Glutamatergic neuron (in vitro differentiated cells): ENCODE measurements around the gene LOXL4. TPM values are rescaled to one million over a fixed set of nuclear protein-coding genes. Genes with fewer than 3 reads are reported as not detected.

Source experiments
- DNase-seq: peaks from one replicate; pipeline ENCODE4 v3.0.0; 2022
- H3K27ac Mint-ChIP-seq: one replicate; pipeline ENCODE4 v1.8.0; 2020; ENCODE audit warnings: mild to moderate bottlenecking, mixed read lengths, inconsistent platforms; ENCODE audit not compliant: unreplicated experiment
- H3K27me3 Mint-ChIP-seq: one replicate; pipeline ENCODE4 v1.8.0; 2020; ENCODE audit warnings: mild to moderate bottlenecking, moderate library complexity, mixed read lengths, inconsistent platforms; ENCODE audit not compliant: unreplicated experiment
- H3K36me3 Mint-ChIP-seq: one replicate; pipeline ENCODE4 v1.8.0; 2020; ENCODE audit warnings: mild to moderate bottlenecking, mixed read lengths, inconsistent platforms; ENCODE audit not compliant: unreplicated experiment
- H3K4me1 Mint-ChIP-seq: one replicate; pipeline ENCODE4 v1.8.0; 2020; ENCODE audit warnings: mild to moderate bottlenecking, low read depth, mixed read lengths, inconsistent platforms; ENCODE audit not compliant: unreplicated experiment
- H3K4me3 Mint-ChIP-seq: one replicate; pipeline ENCODE4 v1.8.0; 2020; ENCODE audit warnings: mild to moderate bottlenecking, mixed read lengths, inconsistent platforms; ENCODE audit not compliant: unreplicated experiment
- H3K9me3 Mint-ChIP-seq: one replicate; pipeline ENCODE4 v1.8.0; 2020; ENCODE audit warnings: mild to moderate bottlenecking, moderate library complexity, mixed read lengths, inconsistent platforms; ENCODE audit not compliant: unreplicated experiment
- total RNA-seq: library from RNA; stranded (reverse); fragmentation: NEBNext Ultra II Directional; extraction: Animal tissue kit (Norgen Biotek cat#: 25700); gene quantifications from one replicate; pipeline ENCODE4 v1.2.1, GENCODE V29; 2021; ENCODE audit not compliant: unreplicated experiment
- TF ChIP-seq, protein P1 (sequence below): fragments of 200-600 bp; sonication (generic); IDR thresholded peaks from one replicate; pipeline ENCODE4 v1.5.0; 2021; ENCODE audit not compliant: partially characterized antibody, unreplicated experiment

Gene LOXL4
- total RNA-seq, 1 donor from 2014 or later, result 6.1 TPM

DNA sequence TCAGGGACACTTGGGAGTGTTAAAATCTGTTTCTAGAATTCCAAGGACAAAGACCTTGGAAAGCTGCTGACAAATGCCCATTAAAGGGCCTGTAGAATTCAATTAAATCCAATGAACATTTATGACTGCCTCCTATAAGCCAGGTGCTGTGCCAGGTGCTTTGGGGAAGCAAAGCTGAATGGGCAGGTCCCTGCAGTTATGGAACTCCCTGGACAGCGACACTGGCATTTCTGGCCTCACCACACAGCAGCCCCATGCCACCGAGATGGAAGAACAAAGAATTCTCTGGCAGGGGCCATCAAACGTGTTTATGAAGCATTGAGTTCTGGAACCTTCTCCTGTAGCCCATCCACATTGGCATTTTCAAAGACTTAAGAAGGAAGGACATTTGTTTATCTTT, 45.6 kb upstream of the LOXL4 start:
- Mint-ChIP-seq H3K4me1 (peaks cover 18% of the 10 kb centered on the region), H3K9me3 (peaks cover 2% of the 10 kb centered on the region), H3K27ac (no peak overlapping the region), H3K4me3 (no peak overlapping the region), H3K36me3 (no peaks in the 10 kb centered on the region), H3K27me3 (peaks cover 5% of the 10 kb centered on the region)
- DNase-seq, result no peak
- TF ChIP-seq, protein P1, sequence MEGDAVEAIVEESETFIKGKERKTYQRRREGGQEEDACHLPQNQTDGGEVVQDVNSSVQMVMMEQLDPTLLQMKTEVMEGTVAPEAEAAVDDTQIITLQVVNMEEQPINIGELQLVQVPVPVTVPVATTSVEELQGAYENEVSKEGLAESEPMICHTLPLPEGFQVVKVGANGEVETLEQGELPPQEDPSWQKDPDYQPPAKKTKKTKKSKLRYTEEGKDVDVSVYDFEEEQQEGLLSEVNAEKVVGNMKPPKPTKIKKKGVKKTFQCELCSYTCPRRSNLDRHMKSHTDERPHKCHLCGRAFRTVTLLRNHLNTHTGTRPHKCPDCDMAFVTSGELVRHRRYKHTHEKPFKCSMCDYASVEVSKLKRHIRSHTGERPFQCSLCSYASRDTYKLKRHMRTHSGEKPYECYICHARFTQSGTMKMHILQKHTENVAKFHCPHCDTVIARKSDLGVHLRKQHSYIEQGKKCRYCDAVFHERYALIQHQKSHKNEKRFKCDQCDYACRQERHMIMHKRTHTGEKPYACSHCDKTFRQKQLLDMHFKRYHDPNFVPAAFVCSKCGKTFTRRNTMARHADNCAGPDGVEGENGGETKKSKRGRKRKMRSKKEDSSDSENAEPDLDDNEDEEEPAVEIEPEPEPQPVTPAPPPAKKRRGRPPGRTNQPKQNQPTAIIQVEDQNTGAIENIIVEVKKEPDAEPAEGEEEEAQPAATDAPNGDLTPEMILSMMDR, result no peak

DNA sequence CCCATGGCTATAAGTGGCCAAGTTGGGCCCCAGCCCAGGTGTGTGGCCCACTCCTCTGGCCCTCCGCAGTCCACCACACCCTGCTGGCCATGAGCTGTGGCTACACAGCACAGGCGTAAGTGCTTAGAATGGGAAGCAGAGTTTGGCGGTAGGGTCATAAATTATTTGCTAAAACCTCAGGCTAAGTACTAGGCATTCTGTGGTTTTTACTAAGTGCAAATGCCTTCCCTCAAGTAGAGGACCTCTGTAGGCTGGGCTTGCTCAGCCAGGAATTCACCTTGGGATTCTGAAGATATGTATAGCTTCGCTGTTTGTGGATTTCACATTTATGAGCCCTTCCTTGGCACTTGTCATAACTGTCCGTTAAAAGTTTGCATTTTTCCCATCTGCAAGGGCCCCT, 44.8 kb upstream of the LOXL4 start:
- H3K27me3 Mint-ChIP-seq, result peaks cover 5% of the 10 kb centered on the region
- no peak overlapping the region for H3K4me3 Mint-ChIP-seq
- no peak for DNase-seq
- peaks cover 22% of the 10 kb centered on the region for H3K4me1 Mint-ChIP-seq
- TF ChIP-seq, protein P1, result no peak
- no peak overlapping the region for H3K27ac Mint-ChIP-seq
- H3K9me3 Mint-ChIP-seq, result peaks cover 2% of the 10 kb centered on the region
- H3K36me3 Mint-ChIP-seq, result no peaks in the 10 kb centered on the region

DNA sequence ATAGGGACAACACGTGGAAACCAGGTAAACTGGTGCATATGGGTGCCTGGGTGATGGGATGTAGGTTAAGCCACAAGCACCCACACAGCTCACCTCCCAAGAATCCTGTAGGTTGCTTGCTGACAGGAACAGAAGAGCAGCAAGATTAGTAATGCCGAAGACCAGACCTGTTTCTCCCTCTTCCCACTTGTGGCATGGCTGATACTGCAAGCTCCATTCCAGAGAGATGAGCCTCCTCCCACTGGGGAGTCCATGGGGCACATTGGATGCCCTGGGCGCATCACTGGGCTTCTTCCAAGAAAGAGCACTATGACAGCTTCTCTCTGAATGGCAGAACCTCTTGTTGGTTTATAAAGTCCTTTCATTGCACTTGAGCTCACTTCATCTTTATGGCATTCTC, 44.4 kb upstream of the LOXL4 start:
- peaks cover 2% of the 10 kb centered on the region for H3K9me3 Mint-ChIP-seq
- H3K27ac Mint-ChIP-seq, result no peak overlapping the region
- peaks cover 22% of the 10 kb centered on the region for H3K4me1 Mint-ChIP-seq
- no peak overlapping the region for H3K4me3 Mint-ChIP-seq
- H3K36me3 Mint-ChIP-seq, result no peaks in the 10 kb centered on the region
- TF ChIP-seq, protein P1, result no peak
- DNase-seq, result no peak
- peaks cover 5% of the 10 kb centered on the region for H3K27me3 Mint-ChIP-seq

DNA sequence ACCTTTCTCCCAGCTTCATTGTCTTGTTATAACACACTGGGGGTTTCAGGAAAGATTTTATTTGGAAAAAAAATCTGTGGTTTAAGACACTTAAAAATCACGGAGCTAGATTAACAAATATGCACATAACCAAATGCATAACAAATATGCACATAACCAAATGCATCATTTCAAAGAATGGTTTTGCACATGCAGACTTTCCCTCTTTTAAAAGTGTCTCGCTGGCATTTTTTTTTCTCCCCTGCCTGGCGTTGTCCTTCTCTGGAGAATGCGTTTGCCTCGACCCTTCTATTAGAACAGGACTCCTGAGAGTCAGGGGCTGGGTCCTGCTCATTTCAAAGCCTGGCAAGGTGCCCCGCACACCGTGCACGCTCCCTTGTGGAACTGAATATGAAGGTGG, 42.7 kb upstream of the LOXL4 start:
- Mint-ChIP-seq H3K9me3 (no peaks in the 10 kb centered on the region), H3K4me3 (no peak overlapping the region)

DNA sequence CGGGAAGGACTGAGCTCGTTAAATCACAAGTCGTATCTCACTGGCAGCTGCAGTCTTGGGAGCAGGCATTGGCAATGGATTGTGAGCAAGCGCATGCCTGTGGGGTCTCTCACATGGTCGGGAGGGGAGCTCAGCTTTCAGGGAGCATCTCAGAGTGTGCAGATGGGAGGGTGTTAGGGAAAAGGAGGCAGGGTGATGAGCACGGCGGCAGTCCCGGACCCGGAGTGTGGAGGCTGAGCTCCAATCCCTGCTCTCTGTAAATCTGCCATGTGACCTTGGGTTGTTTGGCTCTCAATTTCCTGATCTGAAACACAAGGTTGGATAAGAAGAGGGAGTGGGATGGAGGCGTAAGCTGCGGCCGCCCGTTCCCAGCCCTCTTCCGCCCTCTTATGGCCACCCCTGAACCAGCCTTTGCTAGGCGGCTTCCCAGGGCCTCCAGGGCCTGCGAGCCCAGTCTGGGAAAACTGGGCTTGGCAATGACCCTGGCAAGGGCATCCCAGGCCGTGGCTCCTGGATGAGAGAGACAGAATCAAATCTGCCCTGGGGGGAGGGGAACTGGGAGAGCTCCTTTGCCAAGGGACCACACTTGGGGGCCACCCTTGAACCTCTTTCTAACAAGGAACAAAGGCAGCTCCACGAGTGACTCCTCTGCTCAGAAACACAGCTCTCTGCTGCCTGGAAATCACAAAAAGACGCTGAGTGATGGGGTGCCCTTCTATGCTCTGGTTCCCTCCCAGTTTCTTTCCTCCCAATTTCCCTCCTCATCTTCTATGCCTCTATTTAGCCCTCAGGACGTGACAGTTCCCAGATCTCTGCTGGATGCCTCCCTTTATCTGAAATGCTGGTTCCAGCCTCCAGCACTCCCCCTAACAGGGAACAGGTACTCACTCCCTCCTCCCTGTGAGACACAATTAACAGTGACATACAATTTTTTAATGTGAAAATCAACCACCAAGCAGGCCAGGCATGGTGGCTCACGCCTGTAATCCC, 41.7 kb upstream of the LOXL4 start:
- peak; percentile 87 for DNase-seq
- Mint-ChIP-seq H3K9me3 (peaks cover 1% of the 10 kb centered on the region), H3K4me3 (peak overlapping the region; percentile 61), H3K4me1 (peaks cover 26% of the 10 kb centered on the region), H3K36me3 (peaks cover 12% of the 10 kb centered on the region), H3K27me3 (peaks cover 5% of the 10 kb centered on the region), H3K27ac (peak overlapping the region; percentile 95)
- TF ChIP-seq, protein P1, result peak; percentile 58

More for the DNA sequence above, 42.7 kb upstream of the LOXL4 start:
- no peak for DNase-seq
- H3K27ac Mint-ChIP-seq, result no peak overlapping the region
- peaks cover 7% of the 10 kb centered on the region for H3K36me3 Mint-ChIP-seq
- TF ChIP-seq, protein P1, result no peak
- H3K27me3 Mint-ChIP-seq, result peaks cover 5% of the 10 kb centered on the region
- H3K4me1 Mint-ChIP-seq, result peaks cover 22% of the 10 kb centered on the region
